HepG2 (cell line): ENCODE data around the gene LYPD6B.

Source experiments
- NR2C2 ChIP-seq: sonication (generic); formaldehyde crosslinking; IDR thresholded peaks from 2 replicates; pipeline ENCODE4 v1.4.0; 2020; ENCODE audit warnings: missing genetic modification reagents, mild to moderate bottlenecking, moderate library complexity, borderline replicate concordance
- TAF1 ChIP-seq: sonication (generic); formaldehyde crosslinking; IDR thresholded peaks from 2 replicates; pipeline ENCODE4 v1.4.0; 2020; ENCODE audit warnings: missing genetic modification reagents
- ZNF850 ChIP-seq: sonication (generic); formaldehyde crosslinking; conservative IDR thresholded peaks from 2 replicates; pipeline ENCODE4 v1.9.0; 2021; ENCODE audit warnings: mild to moderate bottlenecking, missing genetic modification reagents
- TF ChIP-seq, protein P1 (sequence below): sonication (generic); formaldehyde crosslinking; IDR thresholded peaks from 2 replicates; pipeline ENCODE4 v1.5.0; 2020; ENCODE audit warnings: mild to moderate bottlenecking, missing genetic modification reagents, moderate library complexity

DNA sequence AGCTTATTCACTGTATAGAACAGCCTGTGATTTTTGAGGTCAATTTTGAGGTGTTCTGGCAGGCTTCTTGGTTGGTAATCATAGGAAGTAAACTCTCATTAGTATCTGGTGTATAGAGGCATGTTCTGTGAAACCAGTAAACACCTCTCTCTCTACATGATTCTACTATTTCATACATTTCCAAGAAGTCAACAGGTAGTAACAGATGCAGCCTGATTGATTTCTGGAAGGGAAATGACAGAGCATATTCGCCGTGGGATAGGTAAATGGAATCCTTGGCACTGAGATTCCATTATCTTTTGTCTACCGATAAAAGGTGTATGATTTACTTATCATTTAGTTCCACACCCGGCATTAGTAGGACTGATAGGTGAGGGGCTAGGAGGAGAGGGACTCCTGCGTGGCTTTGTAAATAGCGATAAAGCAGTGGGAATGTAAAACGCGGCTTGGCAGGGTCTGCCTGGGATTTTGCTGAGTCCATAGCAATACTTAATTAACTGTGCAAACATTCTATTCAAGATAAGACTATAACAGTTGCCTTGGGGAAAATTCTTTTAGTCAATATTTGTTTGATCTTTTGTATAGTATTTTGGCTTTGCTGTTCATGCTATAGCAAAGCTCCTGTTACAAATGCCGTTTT, 32.3 kb downstream of the LYPD6B start:
- TF ChIP-seq TAF1 (CRISPR knock-in tag) (no peak), ZNF850 (CRISPR knock-in tag) (no peak), NR2C2 (no peak)
- TF ChIP-seq, protein P1, sequence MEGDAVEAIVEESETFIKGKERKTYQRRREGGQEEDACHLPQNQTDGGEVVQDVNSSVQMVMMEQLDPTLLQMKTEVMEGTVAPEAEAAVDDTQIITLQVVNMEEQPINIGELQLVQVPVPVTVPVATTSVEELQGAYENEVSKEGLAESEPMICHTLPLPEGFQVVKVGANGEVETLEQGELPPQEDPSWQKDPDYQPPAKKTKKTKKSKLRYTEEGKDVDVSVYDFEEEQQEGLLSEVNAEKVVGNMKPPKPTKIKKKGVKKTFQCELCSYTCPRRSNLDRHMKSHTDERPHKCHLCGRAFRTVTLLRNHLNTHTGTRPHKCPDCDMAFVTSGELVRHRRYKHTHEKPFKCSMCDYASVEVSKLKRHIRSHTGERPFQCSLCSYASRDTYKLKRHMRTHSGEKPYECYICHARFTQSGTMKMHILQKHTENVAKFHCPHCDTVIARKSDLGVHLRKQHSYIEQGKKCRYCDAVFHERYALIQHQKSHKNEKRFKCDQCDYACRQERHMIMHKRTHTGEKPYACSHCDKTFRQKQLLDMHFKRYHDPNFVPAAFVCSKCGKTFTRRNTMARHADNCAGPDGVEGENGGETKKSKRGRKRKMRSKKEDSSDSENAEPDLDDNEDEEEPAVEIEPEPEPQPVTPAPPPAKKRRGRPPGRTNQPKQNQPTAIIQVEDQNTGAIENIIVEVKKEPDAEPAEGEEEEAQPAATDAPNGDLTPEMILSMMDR (CRISPR knock-in tag), result no peak
